SK-N-SH (cell line): Measurements from ENCODE around the gene DUSP28. TPM values are rescaled to one million over a fixed set of nuclear protein-coding genes. Genes with fewer than 3 reads are reported as not detected.

Source experiments
- CTCF ChIA-PET: fragments of 300-600, 350-600 bp; formaldehyde crosslinking; extraction: SDS; loops from one replicate; lab custom pipeline; 2021; lab: Yijun Ruan, JAX
- POLR2A ChIA-PET: fragments of 350-600 bp; sonication (Branson Sonifier 250); formaldehyde crosslinking; extraction: SDS; loops from one replicate; lab custom pipeline; 2020; ENCODE audit warnings: antibody characterized with exemption, inconsistent platforms; lab: Yijun Ruan, JAX
- DNase-seq: peaks from one replicate; pipeline ENCODE4 v3.0.0; 2012
- H2AFZ ChIP-seq: fragments of 200-600 bp; sonication (generic); 2 replicates; pipeline ENCODE4 v1.8.1; 2016; ENCODE audit warnings: antibody characterized with exemption, mild to moderate bottlenecking, low read depth
- H3F3A ChIP-seq: fragments of 200-600 bp; sonication (generic); replicated peaks from 2 replicates; pipeline ENCODE3; 2016; ENCODE audit warnings: antibody characterized with exemption, mild to moderate bottlenecking; ENCODE audit not compliant: insufficient read depth
- H3K27ac ChIP-seq, 2 experiments: fragments of 200-500 bp in 1 of 2; fragments of 200-600 bp in 1 of 2; sonication (Bioruptor generic) in 1 of 2; sonication (generic), shearing (Covaris generic) in 1 of 2; 2 replicates each; pipeline versions ENCODE4 v1.5.1 to v1.6.1; 2014 to 2016; ENCODE audit warnings: low read depth in 2 of 2, inconsistent platforms in 1 of 2, low read length in 1 of 2, mild to moderate bottlenecking in 1 of 2, mixed read lengths in 1 of 2
- H3K27me3 ChIP-seq: fragments of 200-600 bp; sonication (generic), shearing (Covaris generic); 2 replicates; pipeline ENCODE4 v1.6.1; 2016; ENCODE audit warnings: mixed run types; ENCODE audit not compliant: insufficient read depth
- H3K36me3 ChIP-seq, 2 experiments: fragments of 200-500 bp in 1 of 2; fragments of 200-600 bp in 1 of 2; sonication (Bioruptor generic) in 1 of 2; sonication (generic) in 1 of 2; replicated peaks in 1 of 2; 2 replicates each; pipeline versions ENCODE3 to v1.5.1; 2014 to 2016; ENCODE audit warnings: low read length in 1 of 2, mild to moderate bottlenecking in 1 of 2; ENCODE audit not compliant: insufficient read depth in 2 of 2, control insufficient read depth in 1 of 2
- H3K4me1 ChIP-seq, 2 experiments: fragments of 200-500 bp in 1 of 2; fragments of 200-600 bp in 1 of 2; sonication (Bioruptor generic) in 1 of 2; sonication (generic), shearing (Covaris generic) in 1 of 2; 2 replicates each; pipeline versions ENCODE4 v1.5.1 to v1.6.1; 2014 to 2016; ENCODE audit warnings: low read depth in 1 of 2, low read length in 1 of 2, mixed run types in 1 of 2; ENCODE audit not compliant: insufficient read depth in 2 of 2, control insufficient read depth in 1 of 2
- H3K4me2 ChIP-seq: fragments of 200-600 bp; sonication (generic), shearing (Covaris generic); 2 replicates; pipeline ENCODE4 v1.6.1; 2017; ENCODE audit warnings: mixed run types
- H3K4me3 ChIP-seq, 2 experiments: fragments of 200-500 bp in 1 of 2; fragments of 200-600 bp in 1 of 2; sonication (Bioruptor generic) in 1 of 2; sonication (generic), shearing (Covaris generic) in 1 of 2; 2 replicates each; pipeline versions ENCODE4 v1.5.1 to v1.8.1; 2014 to 2016; ENCODE audit warnings: low read depth in 2 of 2, inconsistent platforms in 1 of 2, low read length in 1 of 2, mild to moderate bottlenecking in 1 of 2, mixed read lengths in 1 of 2, moderate library complexity in 1 of 2
- H3K79me2 ChIP-seq: fragments of 200-600 bp; sonication (generic); 2 replicates; pipeline ENCODE4 v1.8.1; 2017; ENCODE audit warnings: mild to moderate bottlenecking; ENCODE audit not compliant: insufficient read depth
- H3K9ac ChIP-seq: fragments of 200-600 bp; sonication (generic); 2 replicates; pipeline ENCODE4 v1.6.1; 2017; ENCODE audit warnings: mixed run types
- H3K9me2 ChIP-seq: fragments of 200-600 bp; sonication (generic); 2 replicates; pipeline ENCODE4 v1.6.1; 2017; ENCODE audit warnings: mixed run types
- H3K9me3 ChIP-seq: fragments of 200-600 bp; sonication (generic); 2 replicates; pipeline ENCODE4 v1.6.1; 2017; ENCODE audit warnings: mixed run types, mild to moderate bottlenecking, moderate library complexity
- H4K20me1 ChIP-seq: fragments of 200-600 bp; sonication (generic); 2 replicates; pipeline ENCODE4 v1.6.1; 2017; ENCODE audit warnings: mild to moderate bottlenecking, mixed run types; ENCODE audit not compliant: insufficient read depth
- CHD2 ChIP-seq: fragments of 150-350 bp; IDR thresholded peaks from 2 replicates; pipeline ENCODE4 v1.6.1; 2018; ENCODE audit warnings: low read length; ENCODE audit not compliant: partially characterized antibody
- GATA2 ChIP-seq: sonication (generic); formaldehyde crosslinking; IDR thresholded peaks from 2 replicates; pipeline ENCODE4 v1.5.0; 2020; ENCODE audit warnings: mild to moderate bottlenecking, missing genetic modification reagents
- IRF3 ChIP-seq: fragments of 150-350 bp; IDR thresholded peaks from 2 replicates; pipeline ENCODE4 v1.6.1; 2016; ENCODE audit warnings: mild to moderate bottlenecking, low read depth, low read length
- MAX ChIP-seq: IDR thresholded peaks from 2 replicates; pipeline ENCODE4 v1.4.0; 2012; ENCODE audit warnings: low read depth
- NFIC ChIP-seq: IDR thresholded peaks from 2 replicates; pipeline ENCODE4 v1.4.0; 2012; ENCODE audit warnings: borderline replicate concordance
- POLR2AphosphoS5 ChIP-seq: IDR thresholded peaks from 2 replicates; pipeline ENCODE4 v1.6.1; 2012; ENCODE audit warnings: low read depth, low read length
- RAD21 ChIP-seq: IDR thresholded peaks from 2 replicates; pipeline ENCODE4 v1.6.1; 2012; ENCODE audit warnings: mild to moderate bottlenecking, low read length
- RFX5 ChIP-seq: IDR thresholded peaks from 2 replicates; pipeline ENCODE4 v1.6.1; 2012; ENCODE audit warnings: mild to moderate bottlenecking, improper control_type of control experiment, low read length
- RXRA ChIP-seq: IDR thresholded peaks from 2 replicates; pipeline ENCODE4 v1.4.0; 2012; ENCODE audit warnings: low read depth, mild to moderate bottlenecking, borderline replicate concordance
- TAF1 ChIP-seq: IDR thresholded peaks from 2 replicates; pipeline ENCODE4 v1.6.1; 2012; ENCODE audit warnings: low read depth, mild to moderate bottlenecking, low read length, moderate library complexity, borderline replicate concordance
- TCF12 ChIP-seq: IDR thresholded peaks from 2 replicates; pipeline ENCODE4 v1.4.0; 2012
- YY1 ChIP-seq: IDR thresholded peaks from 2 replicates; pipeline ENCODE4 v1.4.0; 2012; ENCODE audit warnings: low read depth, mild to moderate bottlenecking
- WGBS: methylation state at CpG from one replicate; pipeline ENCODE4 v1.1.6; 2017; ENCODE audit warnings: low lambda C conversion rate; 5-methylcytosine and 5-hydroxymethylcytosine counted together
- polyA plus RNA-seq, 3 experiments: library from polyadenylated mRNA; depleted of rRNA; stranded (reverse); fragments of >200 nt; gene quantifications; 2 replicates each; pipeline ENCODE4 v1.2.3, GENCODE V29; 2012
- TF ChIP-seq, protein P1 (sequence below): IDR thresholded peaks from 2 replicates; pipeline ENCODE4; 2012
- TF ChIP-seq, protein P2 (sequence below): IDR thresholded peaks from 2 replicates; pipeline ENCODE4 v1.4.0; 2012; ENCODE audit warnings: low read depth, borderline replicate concordance
- TF ChIP-seq, protein P3 (sequence below): fragments of 150-350 bp; IDR thresholded peaks from 2 replicates; pipeline ENCODE4 v1.6.1; 2017; ENCODE audit warnings: antibody characterized with exemption, low read length, low read depth, borderline replicate concordance
- TF ChIP-seq, protein P4 (sequence below): IDR thresholded peaks from 2 replicates; pipeline ENCODE4 v1.6.1; 2012; ENCODE audit warnings: mild to moderate bottlenecking, low read depth, low read length, moderate library complexity

The DUSP28 gene
- polyA plus RNA-seq, 1 of the 3 experiments (the other 2 are of a cell fraction) = 4.1 TPM

DNA sequence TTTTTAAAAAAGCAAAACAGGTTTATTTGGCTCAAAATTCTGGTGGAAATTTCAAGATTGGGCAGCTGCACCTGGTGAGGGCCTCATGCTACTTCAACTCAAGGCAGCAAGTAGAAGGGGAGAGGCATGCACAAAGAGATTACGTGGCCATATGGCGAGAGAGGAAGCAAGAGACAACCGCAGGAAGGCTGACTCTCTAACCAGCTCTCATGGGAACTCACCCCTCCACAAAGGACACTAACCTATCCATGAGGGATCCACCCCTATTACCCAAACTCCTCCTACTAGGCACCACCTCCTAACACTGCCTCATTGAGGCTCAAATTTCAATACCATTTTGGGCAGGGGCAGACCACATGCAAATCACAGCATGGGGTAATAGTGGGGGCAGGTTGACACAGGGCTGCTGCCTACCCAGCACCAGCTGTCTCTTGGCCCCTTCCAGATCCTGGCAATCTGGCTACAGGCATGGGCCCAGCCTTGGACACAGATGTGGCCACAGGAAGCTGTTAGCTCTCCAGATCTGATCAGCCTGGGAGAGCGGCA, 24.4 kb downstream of the DUSP28 start (continued):
- TF ChIP-seq, protein P1, sequence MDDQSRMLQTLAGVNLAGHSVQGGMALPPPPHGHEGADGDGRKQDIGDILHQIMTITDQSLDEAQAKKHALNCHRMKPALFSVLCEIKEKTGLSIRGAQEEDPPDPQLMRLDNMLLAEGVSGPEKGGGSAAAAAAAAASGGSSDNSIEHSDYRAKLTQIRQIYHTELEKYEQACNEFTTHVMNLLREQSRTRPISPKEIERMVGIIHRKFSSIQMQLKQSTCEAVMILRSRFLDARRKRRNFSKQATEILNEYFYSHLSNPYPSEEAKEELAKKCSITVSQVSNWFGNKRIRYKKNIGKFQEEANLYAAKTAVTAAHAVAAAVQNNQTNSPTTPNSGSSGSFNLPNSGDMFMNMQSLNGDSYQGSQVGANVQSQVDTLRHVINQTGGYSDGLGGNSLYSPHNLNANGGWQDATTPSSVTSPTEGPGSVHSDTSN = no peak
- no peak for TF ChIP-seq RXRA
- TF ChIP-seq CHD2 = no peak
- no peak for TF ChIP-seq TCF12
- TF ChIP-seq, protein P2, sequence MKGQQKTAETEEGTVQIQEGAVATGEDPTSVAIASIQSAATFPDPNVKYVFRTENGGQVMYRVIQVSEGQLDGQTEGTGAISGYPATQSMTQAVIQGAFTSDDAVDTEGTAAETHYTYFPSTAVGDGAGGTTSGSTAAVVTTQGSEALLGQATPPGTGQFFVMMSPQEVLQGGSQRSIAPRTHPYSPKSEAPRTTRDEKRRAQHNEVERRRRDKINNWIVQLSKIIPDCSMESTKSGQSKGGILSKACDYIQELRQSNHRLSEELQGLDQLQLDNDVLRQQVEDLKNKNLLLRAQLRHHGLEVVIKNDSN = no peak
- TF ChIP-seq, protein P3, sequence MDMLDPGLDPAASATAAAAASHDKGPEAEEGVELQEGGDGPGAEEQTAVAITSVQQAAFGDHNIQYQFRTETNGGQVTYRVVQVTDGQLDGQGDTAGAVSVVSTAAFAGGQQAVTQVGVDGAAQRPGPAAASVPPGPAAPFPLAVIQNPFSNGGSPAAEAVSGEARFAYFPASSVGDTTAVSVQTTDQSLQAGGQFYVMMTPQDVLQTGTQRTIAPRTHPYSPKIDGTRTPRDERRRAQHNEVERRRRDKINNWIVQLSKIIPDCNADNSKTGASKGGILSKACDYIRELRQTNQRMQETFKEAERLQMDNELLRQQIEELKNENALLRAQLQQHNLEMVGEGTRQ = no peak
- no peak for TF ChIP-seq RAD21
- no peak for TF ChIP-seq YY1
- TF ChIP-seq RFX5 = no peak
- TF ChIP-seq, all 33 proteins: peak for 0

DNA sequence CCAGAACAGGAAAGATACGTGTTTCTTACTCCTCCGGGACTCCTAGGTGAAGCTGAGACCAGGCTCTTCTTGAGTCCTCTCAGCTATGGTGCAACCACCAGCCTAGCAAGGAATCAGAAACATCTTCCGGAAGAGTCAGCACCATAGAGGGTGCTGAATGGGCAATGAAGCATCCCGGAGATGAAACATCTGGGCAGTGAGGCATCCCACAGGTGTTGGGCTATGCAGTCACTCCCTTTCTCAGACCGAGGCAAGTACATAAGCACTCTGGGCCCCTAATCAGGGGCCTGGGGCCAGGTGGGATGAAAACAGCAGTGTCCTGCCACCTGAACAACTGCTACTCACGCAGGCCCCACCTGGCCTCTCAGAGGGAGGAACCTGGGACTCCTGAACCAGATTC, 24.9 kb downstream of the DUSP28 start:
- WGBS = 55% methylated on average over 6 of the region's 6 CpGs
- Histone ChIP-seq H3K9ac (peak overlapping the region; percentile 93), H4K20me1 (peaks cover 27% of the 10 kb centered on the region), H3K27me3 (no peaks in the 10 kb centered on the region), H3K27ac (no peak overlapping the region; a peak in 1 of 4 replicates), H3K79me2 (peaks cover 93% of the 10 kb centered on the region), H3K36me3 (peaks cover 8 to 16% of the 10 kb centered on the region in 2 experiments), H3K9me2 (no peaks in the 10 kb centered on the region), H3K4me3 (peak overlapping the region; percentile 96 to 100), H2AFZ (no peak overlapping the region), H3F3A (peaks cover 3% of the 10 kb centered on the region), H3K4me2 (peak overlapping the region; percentile 95), H3K4me1 (peaks cover 17 to 31% of the 10 kb centered on the region in 2 experiments; a peak in 3 of 4 replicates), H3K9me3 (no peaks in the 10 kb centered on the region)
- DNase-seq = no peak
- ChIA-PET CTCF (interaction anchor here (1.2 to 5.7 kb wide), 4 partner anchors 19 to 564 kb away, joined by 3 to 31 read pairs (median 4); no protein-coding TSS in a partner anchor), POLR2A (interaction anchor here (0.8 to 3.2 kb wide), 4 partner anchors 13 to 24 kb away, joined by 3 to 25 read pairs (median 12); partner anchors contain the start of genes DUSP28 and RNPEPL1)
- TF ChIP-seq GATA2 (no peak), IRF3 (no peak), MAX (no peak), NFIC (no peak), RXRA (no peak), POLR2AphosphoS5 (no peak), TAF1 (no peak)
- TF ChIP-seq, protein P4, sequence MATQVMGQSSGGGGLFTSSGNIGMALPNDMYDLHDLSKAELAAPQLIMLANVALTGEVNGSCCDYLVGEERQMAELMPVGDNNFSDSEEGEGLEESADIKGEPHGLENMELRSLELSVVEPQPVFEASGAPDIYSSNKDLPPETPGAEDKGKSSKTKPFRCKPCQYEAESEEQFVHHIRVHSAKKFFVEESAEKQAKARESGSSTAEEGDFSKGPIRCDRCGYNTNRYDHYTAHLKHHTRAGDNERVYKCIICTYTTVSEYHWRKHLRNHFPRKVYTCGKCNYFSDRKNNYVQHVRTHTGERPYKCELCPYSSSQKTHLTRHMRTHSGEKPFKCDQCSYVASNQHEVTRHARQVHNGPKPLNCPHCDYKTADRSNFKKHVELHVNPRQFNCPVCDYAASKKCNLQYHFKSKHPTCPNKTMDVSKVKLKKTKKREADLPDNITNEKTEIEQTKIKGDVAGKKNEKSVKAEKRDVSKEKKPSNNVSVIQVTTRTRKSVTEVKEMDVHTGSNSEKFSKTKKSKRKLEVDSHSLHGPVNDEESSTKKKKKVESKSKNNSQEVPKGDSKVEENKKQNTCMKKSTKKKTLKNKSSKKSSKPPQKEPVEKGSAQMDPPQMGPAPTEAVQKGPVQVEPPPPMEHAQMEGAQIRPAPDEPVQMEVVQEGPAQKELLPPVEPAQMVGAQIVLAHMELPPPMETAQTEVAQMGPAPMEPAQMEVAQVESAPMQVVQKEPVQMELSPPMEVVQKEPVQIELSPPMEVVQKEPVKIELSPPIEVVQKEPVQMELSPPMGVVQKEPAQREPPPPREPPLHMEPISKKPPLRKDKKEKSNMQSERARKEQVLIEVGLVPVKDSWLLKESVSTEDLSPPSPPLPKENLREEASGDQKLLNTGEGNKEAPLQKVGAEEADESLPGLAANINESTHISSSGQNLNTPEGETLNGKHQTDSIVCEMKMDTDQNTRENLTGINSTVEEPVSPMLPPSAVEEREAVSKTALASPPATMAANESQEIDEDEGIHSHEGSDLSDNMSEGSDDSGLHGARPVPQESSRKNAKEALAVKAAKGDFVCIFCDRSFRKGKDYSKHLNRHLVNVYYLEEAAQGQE = no peak
